ENCODE results near the gene ZNRD2. TPM values are rescaled to one million over a fixed set of nuclear protein-coding genes. Genes with fewer than 3 reads are reported as not detected.

ZNRD2 gene
- polyA plus RNA-seq, 3 donors, result 48.5 to 65.1 (median 56.2) TPM

GRCh38 chr11:65595131-65595530 is 24.9 kb downstream of the ZNRD2 start:
- Mint-ChIP-seq H3K36me3 (peaks cover 41 to 67% of the 10 kb centered on the region in 2 donors), H3K27ac (peak overlapping the region in 4 of 7 donors; percentile 25 to 82 (median 60)), H3K4me1 (peaks cover 31% of the 10 kb centered on the region), H3K4me3 (no peak overlapping the region), H3K9me3 (no peaks in the 10 kb centered on the region), H3K27me3 (ENCODE audit: low read depth in 3 of 3) (no peaks in the 10 kb centered on the region)
- H4K20me1 ChIP-seq (ENCODE audit: insufficient read depth, low read length), result peaks cover 96% of the 10 kb centered on the region
- DNase-seq, result no peak
- H3K4me1 ChIP-seq (ENCODE audit: control insufficient read depth in 1 of 2, insufficient read depth in 2 of 2, low read length in 2 of 2), result peaks cover 16 to 30% of the 10 kb centered on the region in 2 donors
- H3K27ac ChIP-seq (ENCODE audit: low read depth in 1 of 2, low read length in 2 of 2), result peak overlapping the region; percentile 46 to 53
- H2AFZ ChIP-seq (ENCODE audit: insufficient read depth, low read depth, low read length, poor library complexity, severe bottlenecking), result no peak overlapping the region
- WGBS (ENCODE audit: insufficient coverage), result 93% methylated on average over 3 of the region's 3 CpGs
- peaks cover 2% of the 10 kb centered on the region for H3K79me2 ChIP-seq (ENCODE audit: insufficient read depth, low read length)
- H3K27me3 ChIP-seq (ENCODE audit: control insufficient read depth in 2 of 2, insufficient read depth in 2 of 2, low read length in 2 of 2), result no peaks in the 10 kb centered on the region
- H3K9me3 ChIP-seq (replicated peaks in 1 of 2; ENCODE audit: control insufficient read depth in 1 of 2, insufficient read depth in 1 of 2, low read length in 2 of 2), result no peaks in the 10 kb centered on the region
- H3K4me3 ChIP-seq (replicated peaks in 1 of 3; ENCODE audit: low read depth in 2 of 3, low read length in 3 of 3), result no peak overlapping the region
- no peak overlapping the region for H3K4me2 ChIP-seq (replicated peaks; ENCODE audit: extremely low read depth, low read length, poor library complexity, severe bottlenecking)
- H3K36me3 ChIP-seq (replicated peaks in 1 of 2; ENCODE audit: control insufficient read depth in 1 of 2, insufficient read depth in 2 of 2, low read length in 2 of 2), result peaks cover 61 to 69% of the 10 kb centered on the region in 2 donors
- H3K9ac ChIP-seq (ENCODE audit: insufficient read depth, low read length, poor library complexity, severe bottlenecking), result no peak overlapping the region
- TF ChIP-seq CTCF (IDR thresholded peaks at IDR 0.05), result no peak
- intact Hi-C loops (cut with micrococcal nuclease), result no loop called here

GRCh38 chr11:65595543-65596281 is 25.4 kb downstream of the ZNRD2 start, which contains the start of gene KCNK7:
KCNK7 (minus strand) TSS chr11:65595800; CDS start chr11:65595772, 28 bp downstream.
- Histone ChIP-seq H3K4me2 (replicated peaks; ENCODE audit: extremely low read depth, low read length, poor library complexity, severe bottlenecking) (no peak within 1 kb of the TSS), H4K20me1 (ENCODE audit: insufficient read depth, low read length) (peaks cover 96% of the 10 kb centered on the region), H3K27me3 (ENCODE audit: control insufficient read depth in 2 of 2, insufficient read depth in 2 of 2, low read length in 2 of 2) (no peaks in the 10 kb centered on the region), H2AFZ (ENCODE audit: insufficient read depth, low read depth, low read length, poor library complexity, severe bottlenecking) (no peak within 1 kb of the TSS), H3K4me3 (replicated peaks in 1 of 3; ENCODE audit: low read depth in 2 of 3, low read length in 3 of 3) (no peak within 1 kb of the TSS), H3K9me3 (replicated peaks in 1 of 2; ENCODE audit: control insufficient read depth in 1 of 2, insufficient read depth in 1 of 2, low read length in 2 of 2) (no peaks in the 10 kb centered on the region), H3K9ac (ENCODE audit: insufficient read depth, low read length, poor library complexity, severe bottlenecking) (no peak within 1 kb of the TSS), H3K27ac (ENCODE audit: low read depth in 1 of 2, low read length in 2 of 2) (peak within 1 kb of the TSS; percentile 46 to 53), H3K79me2 (ENCODE audit: insufficient read depth, low read length) (no peaks in the 10 kb centered on the region), H3K36me3 (replicated peaks in 1 of 2; ENCODE audit: control insufficient read depth in 1 of 2, insufficient read depth in 2 of 2, low read length in 2 of 2) (peaks cover 61 to 69% of the 10 kb centered on the region in 2 donors), H3K4me1 (ENCODE audit: control insufficient read depth in 1 of 2, insufficient read depth in 2 of 2, low read length in 2 of 2) (peaks cover 16 to 29% of the 10 kb centered on the region in 2 donors)
- 71% methylated on average over 7 of the region's 12 CpGs for WGBS (ENCODE audit: insufficient coverage)
- intact Hi-C loops (cut with micrococcal nuclease), result no loop called here
- Mint-ChIP-seq H3K36me3 (peaks cover 39 to 65% of the 10 kb centered on the region in 2 donors), H3K4me3 (no peak within 1 kb of the TSS), H3K9me3 (no peaks in the 10 kb centered on the region), H3K27ac (peak within 1 kb of the TSS; percentile 45 to 87 (median 75)), H3K4me1 (peaks cover 31% of the 10 kb centered on the region), H3K27me3 (ENCODE audit: low read depth in 3 of 3) (no peaks in the 10 kb centered on the region)
- no peak for TF ChIP-seq CTCF (IDR thresholded peaks at IDR 0.05)
- no peak for DNase-seq
